Measurements from ENCODE around the gene TMCO4.

Gene TMCO4

DNA sequence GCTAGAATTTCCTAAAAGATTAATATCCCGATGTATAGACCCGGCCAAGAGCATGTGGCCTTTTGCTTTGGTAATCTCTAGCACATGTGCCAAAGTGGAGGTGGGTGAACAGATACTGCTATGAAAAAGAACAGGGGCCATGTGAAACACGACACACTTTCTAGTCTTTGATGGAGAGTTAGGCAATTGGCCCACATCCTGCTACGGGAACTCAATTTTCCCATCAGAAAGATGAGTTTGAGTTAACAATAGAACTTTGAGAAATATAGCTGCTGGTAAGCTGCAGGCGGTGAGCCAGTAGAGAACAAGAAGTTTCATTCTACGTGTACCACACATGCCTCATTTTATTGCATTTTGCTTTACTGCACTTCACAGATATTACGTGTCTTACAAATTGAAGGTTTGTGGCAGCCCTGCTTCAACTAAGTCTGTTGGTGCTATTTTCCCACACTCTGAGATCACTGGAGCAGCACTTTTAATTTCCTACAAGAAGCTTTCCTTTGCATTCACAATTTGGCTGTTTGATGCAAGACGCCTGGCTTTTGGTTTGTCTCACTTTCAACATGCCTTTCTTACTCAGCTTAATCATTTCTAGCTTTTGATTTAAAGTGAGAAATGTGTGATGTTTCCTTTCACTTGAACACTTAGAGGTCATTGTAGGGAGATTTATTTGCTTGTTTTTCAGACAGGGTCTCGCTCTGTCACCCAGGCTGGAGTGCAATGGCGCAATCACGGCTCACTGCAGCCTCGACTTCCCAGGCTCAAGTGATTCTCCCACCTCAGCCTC, 88.7 kb downstream of the TMCO4 start:
- no peak for DNase-seq

DNA sequence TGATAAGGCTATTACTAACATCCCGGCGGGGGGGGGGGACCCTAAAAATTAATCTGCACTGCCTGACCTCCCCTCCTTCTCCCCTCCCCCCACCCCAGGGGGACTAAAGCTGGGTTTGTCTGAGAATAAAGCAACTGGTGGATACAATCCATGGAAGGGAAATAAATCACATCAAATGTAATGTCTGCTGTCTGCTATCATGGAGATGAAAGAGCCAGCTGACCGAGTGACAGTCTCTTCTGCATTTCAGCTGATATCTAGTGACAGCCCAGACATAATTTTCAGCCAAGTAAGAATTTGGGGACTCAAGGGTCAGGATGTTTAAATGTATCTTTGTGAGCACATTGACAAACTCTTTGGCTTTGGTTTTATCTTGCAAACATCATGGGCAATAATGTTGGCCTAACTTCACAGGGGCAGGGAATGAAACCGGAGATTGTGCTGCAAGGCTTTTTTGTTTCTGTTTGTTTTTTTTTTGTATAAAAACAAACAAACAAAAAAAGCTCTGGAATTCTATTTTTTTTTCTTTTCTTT, 90.4 kb downstream of the TMCO4 start:
- DNase-seq = no peak

DNA sequence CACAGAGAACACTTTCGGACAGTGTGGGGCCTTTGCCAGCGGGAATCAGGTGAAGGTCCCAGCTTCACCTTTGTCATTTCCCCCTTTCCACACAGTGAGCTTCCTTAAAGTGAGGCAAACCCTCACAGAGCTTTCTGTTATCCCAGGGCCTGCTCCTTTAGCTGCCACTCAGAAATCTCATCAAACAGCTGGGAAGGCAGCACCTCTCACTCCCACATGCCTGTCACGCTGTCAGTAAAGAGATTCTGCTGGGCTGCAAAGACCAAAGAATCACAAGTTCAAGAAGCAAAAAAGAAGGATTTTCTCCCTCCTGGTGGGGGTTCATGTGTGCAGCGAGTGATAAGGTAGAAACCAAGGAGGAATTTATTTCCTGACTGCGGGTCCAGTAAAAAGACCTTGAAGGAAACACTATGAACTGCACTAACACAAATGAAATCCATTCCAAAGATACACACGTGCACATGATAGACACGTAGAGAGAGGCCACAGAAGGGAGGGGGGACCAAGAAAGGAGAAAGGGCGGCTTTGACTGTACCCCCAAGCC, 91.1 kb downstream of the TMCO4 start:
- no peak for DNase-seq

DNA sequence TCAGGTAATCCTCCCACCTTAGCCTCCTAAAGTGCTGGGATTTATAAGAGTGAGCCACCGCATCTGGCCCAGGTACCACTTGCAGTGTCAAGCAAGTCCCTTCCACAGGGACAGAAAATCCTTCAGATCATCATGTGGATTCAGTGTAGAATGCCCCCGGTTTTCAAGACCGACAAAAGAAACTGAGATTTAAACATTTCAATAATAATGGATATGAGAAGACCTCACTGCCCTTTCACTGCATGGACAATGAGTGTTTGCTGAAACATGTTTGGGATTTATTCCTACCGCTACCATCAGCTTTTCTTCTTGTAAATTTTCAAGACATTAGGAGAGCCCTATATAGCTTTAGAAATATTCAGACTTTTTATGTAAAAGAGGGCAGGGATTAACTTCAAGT, 93.6 kb downstream of the TMCO4 start:
- no peak for DNase-seq

DNA sequence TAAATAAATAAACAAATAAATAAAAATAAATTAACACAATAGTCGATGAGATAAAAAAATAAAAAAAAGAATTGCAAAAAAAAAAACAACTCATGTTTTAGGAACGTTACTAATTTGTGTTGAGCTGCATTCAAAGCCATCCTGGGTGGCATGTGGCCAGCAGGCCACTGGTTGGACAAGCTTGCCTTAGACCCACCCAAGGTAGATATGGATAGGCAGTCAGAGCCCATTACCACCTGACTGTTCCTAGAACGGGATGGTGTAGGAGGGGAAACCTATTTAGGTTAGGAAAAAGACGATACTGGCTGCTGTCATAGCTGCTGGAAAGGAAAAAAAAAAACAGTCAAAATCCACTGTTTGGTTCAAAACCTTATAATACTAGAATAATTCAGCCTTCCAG, 94.3 kb downstream of the TMCO4 start:
- DNase-seq = no peak

DNA sequence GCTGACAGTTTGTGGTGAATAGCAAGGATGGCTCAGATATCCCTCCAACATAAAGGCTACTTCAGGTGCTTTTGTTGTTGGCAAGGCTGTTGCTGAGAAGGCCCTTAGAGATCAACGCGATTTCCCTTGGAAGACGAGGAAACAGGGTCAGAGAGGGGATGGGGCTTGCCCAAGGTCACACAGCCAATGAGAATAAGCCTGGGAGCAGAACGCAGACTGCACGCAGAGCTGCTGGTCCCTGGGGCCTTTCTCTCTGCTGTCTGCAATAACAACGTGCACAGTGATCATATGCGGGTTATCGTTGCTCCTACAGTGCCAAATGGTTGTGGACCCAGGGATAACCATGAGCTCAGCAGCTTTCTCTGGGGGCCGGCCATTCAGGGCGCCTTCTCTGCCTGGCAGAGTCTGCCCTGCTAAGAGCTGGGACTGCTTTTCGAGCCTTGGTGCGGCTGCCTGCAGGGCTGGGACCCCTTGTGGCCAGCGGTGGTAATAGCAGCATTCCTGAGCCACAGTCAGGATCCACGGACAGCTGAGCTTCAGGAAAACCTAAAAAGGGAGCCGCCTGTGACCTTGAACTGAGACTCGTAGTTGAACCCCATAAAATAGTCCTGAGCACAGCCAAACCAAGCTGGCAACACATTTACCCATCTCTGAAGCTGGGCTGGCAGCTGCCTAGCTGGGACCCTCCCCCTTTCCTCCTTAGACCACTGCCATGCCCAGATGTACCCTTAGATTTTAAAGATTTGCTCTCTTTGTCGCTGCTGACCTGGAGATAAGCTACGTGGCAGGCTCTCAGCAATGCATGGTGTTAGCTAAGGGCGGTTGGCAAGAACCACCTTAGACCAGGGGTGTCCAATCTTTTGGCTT, 95.2 kb downstream of the TMCO4 start:
- peak; percentile 38 to 69 for DNase-seq

DNA sequence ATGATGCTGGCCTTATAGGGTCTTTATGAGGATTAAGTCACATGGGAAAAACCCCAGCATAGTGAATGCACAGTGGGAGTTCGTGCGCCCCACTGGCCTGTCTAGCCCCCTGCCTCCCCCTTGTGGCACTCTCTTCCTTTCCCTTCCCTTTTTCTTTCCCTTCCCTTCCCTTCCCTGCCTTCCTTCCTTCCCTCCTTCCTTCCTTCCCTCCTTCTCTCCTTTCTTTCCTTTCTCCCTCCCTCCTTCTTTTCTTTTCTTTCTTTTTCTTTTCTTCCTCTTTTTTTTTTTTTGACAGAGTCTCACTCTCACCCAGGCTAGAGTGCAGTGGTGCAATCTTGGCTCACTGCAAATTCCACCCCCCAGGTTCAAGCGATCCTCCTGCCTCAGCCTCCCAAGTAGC, 96.4 kb downstream of the TMCO4 start:
- DNase-seq = no peak

DNA sequence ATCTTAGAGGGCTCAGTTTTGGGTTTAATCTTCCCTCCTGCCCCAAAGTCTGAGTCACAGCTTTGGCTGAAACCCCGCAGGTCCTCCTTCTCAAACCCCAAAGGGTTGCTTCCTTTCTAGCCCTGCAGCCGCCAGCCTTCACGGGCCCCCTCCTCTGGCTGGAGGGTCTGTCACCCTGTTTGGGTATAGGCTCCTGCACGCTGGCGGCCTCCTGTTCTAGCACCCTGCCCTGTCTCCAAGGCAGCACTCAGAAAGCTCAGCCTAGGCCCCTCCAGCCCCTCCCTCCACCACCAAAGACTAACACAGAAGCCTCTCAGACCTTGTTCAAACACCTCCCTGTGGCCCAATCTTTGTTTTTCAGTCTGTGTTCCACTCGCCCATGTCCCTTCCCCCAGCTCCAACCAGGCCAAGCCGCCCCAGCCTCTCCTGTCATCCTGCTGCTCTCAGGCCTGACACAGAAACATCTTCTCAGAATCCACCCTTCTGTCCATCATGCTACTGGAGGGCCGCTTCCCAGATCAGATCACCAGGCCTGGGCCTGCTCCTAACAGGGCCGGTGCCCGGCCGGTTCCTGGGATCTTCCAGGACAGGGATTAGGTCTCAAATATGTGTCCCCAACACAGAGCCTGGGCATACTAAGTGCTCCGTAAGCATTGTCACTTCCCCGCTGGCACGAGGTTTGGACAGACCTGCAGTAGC, 99.5 kb downstream of the TMCO4 start:
- DNase-seq = no peak

DNA sequence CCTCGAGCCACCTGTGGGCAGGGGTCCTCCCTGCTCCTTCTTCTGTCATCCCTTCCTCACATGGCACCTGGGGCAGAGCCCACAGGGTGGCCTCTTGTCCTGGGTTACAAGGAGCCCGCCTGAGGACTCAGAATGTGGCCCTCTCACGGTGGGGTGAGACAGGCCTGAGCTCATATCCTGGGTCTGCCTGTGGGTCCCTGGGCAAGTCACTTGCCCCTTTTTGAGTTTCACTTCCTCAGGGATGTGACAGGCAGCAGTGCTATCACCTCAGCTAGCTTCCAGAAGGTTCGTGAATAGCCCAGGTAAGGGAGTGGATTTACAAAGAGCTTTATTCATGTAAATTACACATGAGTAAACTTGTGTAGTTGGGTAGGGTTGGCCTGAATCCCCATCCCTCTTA, 101.5 kb downstream of the TMCO4 start:
- DNase-seq = no peak

DNA sequence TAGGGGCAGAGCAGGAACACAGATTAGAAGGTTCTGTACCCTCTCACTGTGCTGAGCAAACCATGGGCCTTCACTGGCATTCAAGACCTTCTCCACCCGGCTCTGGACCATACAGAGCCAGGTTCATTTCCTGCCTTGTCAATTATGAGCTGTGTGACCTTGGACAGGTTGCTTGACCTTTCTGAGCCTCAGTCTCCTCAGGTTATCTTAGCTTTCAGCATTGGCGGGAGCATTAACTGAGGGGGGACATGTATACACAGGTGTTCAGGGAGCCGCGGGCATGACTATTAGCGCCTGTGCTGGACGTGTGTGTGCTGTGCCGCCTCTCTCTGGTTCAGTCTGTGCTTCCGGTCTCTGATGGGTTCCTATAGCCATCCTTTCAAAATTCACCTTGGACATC, 102.9 kb downstream of the TMCO4 start:
- no peak for DNase-seq

DNA sequence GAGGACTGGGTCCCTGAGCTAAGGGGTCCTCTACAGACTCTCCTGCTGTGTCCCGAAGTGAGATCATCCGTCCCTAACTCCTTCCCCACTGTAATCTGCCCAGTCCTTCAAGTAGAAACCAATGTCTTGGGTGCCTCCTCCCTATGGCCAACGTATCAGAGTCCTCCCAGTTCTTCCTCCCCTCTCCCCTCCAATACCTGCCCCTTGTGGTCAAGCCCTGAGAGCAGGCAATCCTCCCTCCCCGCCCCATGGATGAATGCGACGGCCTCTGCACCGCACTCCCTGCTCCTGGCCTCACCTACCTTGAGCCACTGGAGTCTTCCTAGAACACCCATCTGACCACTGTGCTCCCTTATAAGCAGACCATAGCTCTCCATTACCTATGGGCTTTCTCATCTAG, 103.9 kb downstream of the TMCO4 start:
- DNase-seq = no peak

DNA sequence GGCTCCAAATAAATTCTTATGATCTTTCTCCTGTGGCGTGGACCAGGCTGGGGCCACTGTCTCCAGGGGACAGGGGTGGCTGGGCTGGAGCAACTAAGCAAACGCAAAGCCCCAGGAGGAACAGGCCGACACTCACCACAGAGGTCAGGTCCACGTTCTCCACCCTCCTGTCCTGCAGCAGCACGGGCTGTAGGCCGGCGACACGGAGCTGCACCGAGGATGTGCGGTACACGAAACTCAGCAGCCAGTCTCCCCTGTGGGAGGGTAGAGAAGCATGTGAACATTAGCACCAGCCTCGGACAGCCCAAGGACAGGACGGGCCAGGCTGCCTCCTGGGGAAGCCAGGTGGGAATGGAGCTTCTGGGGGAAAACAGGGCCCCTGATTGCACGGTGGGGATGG, 105.4 kb downstream of the TMCO4 start:
- no peak for DNase-seq

DNA sequence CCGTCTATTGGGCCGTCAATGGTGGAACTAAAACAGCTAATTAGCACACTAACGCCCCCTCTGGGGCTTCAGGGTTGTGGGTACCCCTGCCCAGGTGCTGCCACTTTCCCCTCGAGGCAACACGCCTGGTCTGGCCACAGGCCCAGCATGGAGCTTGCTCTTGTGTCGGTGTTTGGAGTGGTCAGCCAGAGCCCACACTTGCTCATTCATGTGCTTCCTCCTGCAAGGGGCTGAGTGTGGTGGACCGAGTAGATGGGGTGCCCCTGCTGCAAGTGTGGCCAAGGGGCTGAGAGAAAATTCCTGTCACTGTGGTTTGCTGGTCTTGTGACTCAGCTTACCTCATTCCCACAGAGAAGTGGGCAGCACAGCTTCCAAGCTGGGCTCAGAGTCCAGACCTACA, 109.4 kb downstream of the TMCO4 start:
- no peak for DNase-seq

DNA sequence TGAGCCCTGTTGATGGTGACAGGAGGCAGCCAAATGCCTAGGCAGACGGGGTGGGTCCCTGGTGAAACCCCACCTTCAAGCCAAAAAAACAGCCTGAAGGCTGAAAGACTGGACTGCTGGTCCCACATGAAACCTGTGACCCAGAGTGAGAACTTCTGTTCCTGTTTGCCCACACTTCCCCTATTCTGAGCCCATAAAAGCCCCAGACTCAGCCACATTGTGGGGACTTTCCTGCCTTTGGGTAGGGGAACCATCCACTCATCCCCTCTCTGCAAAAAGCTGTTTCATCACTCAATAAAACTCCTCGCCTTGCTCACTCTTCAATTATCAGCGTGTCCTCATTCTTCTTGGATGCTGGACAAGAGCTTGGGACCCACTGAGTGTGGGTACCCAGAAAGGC, 109.9 kb downstream of the TMCO4 start:
- DNase-seq = no peak

DNA sequence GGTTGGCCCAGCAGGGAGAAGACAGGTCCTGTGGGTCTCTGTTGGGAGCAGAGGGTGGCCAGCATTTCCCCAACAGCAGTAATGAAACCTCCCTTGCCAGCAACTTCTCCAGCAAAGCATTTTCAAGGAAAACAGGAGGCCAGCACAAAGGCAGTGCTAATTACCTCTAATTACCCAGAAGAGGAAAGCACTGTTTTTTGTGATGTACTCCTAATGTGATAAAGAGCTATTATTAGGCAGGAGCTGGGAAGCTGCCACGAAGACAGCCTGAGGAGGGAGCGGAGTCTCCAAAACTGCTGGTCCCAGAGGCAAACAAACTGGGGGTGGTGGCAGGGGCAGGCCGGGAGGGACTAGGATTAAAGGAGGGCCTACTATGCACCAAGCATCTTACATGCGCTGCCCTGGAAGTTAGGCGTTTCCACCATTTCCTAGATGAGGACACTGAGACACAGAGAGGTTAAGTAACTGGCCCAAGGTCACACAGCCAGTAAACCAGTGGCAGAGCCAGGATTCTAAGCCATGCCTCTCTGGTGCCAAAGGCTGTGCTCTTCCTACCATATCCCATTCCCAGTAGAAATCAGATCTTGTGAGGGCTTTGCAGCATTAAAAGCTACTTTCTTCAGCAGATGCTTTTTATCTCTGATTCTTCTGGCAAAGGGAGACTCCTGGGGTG, 110.5 kb downstream of the TMCO4 start:
- no peak for DNase-seq

DNA sequence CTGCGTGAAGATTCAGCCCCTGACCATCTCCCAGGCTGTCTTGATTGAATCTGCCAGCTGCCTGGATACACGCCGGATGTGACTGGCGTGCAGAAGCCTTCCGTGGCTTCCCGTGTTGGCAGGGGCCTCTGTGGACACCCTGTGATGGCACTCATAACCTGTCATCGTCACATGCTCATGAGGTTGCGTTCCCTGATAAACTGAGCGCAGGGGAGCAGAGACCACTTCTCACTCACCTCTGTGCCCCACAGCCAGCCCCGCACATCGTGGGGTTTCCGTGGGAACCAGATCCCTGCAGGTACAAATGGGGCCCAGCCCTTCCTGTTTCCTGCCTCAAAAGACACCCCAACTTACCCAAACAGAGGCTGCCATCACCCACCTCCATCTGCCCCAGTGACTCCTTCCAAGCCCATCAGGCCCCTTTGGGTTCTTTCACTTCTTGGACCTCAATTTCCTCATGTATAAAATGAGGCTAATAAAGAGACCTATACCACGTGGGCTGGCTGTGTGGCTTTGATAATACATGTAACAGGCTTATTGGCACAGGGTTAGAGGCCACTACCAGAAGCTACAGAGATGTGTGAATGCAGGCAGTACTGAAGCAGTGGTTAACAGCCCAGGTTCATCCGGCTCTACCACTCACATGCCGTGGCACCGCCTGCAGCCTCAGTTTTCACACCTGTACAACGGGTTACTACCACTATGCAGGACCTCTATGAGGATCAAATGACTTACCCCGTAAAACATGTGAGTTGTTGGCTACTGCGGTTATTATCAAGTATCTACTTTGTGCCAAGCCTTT, 111.5 kb downstream of the TMCO4 start:
- peak; percentile 28 to 65 for DNase-seq

DNA sequence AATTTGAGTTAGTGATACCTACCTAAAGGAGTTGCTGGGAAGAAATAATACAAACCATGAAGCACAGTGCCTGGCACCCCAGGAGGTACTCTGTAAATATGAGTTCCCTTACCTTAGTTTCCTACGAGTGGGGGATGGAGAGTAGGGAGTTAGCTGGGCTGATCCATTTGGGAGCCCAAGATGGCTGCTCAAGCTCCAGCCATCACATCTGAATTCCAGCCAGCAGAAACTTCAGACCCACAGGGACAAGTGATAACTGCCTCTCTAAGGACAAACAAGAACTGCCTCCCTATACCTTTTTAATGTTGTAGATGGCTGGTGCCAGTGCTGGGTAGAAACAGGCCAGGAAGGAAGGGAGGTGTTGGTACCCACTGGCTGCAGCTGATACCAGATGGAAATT, 112.3 kb downstream of the TMCO4 start:
- DNase-seq = no peak

DNA sequence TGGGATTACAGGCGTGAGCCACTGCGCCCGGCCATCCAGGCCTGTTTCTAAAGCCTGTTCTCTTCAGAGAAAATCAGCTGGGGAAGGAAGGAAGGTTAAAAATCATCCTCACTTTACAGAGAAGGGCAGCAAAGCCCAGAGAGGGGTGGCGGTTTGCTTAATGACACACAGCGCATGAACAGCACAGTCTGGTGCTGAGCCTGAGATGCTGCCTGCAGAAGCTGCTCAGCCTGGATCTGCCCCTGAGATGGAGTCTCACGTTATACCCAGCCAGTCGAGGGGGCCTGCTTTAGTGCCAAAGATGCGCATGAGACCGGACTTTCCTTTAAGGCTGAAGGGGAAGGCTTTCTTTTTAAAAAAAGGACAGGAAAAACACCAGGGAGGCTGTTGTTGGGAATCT, 113.7 kb downstream of the TMCO4 start:
- DNase-seq = no peak

DNA sequence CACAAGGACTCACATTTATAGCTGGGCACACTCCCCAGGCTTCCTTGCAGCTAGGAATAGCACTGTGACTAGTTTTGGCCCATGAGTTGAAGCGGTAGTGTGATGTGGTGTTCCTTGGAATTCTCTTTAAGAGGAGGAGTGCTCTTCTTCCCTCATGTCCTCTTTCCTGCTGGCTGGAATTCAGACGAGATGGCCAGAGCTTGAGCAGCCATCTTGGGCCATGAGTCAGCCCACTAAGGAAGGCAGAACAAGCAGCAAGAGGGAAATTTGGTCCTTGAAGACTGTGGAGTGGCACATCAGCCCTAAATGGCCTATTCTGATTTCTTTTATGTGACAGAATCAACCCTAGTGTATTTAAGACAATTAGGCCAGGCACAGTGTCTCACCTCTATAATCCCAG, 115.0 kb downstream of the TMCO4 start:
- no peak for DNase-seq

DNA sequence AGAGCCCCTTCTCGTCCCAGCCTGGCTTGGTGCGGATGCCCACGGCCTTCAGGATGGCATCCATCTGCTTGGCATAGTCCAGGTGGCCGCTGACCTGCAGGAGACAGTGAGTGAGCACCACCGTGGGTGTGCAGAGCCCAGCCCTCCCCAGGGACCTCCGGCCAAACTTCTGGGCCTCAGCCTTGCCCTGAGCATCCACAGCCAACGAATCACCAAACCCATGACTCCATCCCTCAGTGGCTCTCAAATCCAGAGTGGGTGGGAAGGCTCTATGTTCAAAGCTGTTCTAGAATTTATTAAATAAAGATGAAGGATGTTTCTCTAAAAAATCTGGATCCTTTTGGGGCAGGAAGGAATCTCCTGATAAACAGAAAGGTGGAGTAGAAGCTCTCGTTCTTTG, 116.4 kb downstream of the TMCO4 start:
- DNase-seq = no peak

DNA sequence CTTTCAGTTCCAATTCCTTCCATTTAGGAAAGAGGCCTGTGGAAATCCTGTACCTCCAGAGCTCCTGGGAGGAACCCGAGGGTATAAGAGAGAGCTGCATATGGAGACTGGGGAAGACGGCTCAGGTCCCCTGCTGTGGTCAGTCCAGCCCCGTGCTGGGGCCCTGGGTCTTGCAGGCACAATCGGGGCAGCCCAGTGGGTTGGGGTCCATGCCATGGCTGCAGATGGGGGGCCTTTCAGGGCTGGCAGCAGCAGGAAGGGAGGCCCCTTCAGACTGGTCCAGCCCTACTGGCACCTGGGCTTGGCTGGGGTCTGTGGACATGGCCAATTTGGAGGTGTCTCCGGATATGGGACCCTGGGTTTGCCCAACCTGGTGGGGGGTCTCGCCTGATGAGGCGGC, 116.8 kb downstream of the TMCO4 start:
- DNase-seq = no peak

DNA sequence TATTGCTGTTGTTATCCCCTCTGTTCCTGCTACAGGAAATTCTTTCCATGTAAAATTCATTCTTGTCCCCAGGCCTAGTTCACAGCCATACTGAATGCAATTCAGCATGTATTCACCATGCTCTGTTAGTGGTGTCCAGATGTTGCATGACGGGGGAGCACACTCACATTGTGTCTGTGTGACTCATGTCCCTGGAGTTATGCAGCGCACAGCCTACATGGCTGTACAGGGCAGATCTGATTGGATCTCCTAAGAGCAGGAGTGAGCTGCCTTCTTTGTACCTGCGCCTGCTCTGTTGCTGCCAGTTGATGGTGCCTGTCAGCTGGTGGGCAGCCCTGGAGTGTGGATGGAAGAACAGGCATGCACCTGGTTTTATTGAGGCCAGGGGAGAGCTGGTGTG, 117.5 kb downstream of the TMCO4 start:
- no peak for DNase-seq
